IPS DF 4.7 (cell line): ENCODE data around the gene XAGE3.
"Not testable (repeated sequence)": the region's sequence is repeated elsewhere in the genome, so short reads cannot be mapped to it uniquely, and the experiment has no call there.

Source experiments
- DNase-seq: peaks from one replicate; pipeline ENCODE4 v3.0.0-alpha.2; 2013; ENCODE audit warnings: low spot score; ENCODE audit errors: extremely low read depth

XAGE3 gene

DNA sequence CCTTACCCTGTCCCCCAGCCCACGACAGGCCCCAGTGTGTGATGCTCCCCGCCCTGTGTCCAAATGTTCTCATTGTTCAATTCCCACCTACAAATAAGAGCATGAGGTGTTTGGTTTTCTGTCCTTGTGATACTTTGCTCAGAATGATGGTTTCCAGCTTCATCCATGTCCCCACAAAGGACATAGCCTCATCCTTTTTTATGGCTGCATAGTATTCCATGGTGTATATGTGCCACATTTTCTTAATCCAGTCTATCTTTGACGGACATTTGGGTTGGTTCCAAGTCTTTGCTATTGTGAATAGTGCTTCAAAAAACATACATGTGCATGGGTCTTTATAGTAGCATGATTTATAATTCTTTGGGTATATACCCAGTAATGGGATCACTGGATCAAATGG is 24.3 kb downstream of the XAGE3 start:
- DNase-seq = not testable (repeated sequence)

DNA sequence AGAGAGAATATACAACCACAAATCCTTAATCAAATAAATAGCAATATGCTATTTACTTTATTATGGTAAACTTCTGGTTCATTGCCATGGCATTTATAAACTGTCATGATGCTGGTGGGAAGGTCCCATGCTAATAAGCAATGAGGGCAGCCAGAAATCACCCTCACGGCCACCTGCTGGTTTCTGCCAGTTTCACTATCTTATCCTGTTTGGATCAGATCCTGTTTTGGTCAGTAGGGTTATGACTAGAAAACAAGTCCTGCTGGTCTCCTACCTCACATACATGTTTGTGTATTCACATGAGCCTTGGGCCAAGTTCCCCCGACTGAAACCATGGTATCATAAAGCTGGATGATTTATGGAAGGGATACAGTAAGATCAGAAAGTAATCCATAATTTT is 28.7 kb downstream of the XAGE3 start:
- no peak for DNase-seq

DNA sequence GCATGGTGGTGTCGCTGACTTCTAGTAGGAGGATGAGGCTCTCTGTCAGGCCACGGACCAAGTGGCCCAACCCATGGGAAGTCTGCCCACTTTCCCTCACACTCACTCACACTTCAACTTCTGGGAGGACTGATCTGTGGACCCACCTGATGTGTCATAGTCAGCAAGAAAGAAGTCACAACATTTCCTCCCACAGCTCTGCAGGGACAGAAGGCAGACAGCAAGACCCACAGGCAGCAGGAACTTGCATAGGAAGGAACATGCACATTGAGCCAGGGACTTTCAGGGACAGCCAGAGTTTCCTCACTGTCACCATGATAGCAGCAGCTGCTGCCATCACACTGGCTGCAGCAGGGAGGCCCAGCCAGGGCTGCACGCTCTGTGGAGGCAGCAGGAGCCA is 37.3 kb downstream of the XAGE3 start:
- DNase-seq = no peak

DNA sequence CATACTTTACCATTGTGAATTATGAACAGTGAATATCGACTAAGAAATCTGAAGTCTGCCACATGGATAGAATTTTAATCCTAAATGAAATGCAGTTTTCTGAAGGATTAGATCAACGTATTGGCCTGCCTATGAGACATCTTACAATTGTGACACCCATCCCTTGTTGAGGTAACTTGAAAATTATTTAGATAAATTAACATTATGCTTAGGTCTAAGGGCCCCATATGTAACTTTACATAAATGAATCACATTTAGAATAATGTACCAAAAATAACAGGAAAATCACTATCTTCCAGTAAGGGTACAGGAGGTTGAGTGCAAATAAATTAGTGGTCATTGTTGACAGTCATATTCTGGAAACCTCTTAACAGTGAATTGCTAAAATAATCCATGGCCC is 43.3 kb downstream of the XAGE3 start:
- no peak for DNase-seq

DNA sequence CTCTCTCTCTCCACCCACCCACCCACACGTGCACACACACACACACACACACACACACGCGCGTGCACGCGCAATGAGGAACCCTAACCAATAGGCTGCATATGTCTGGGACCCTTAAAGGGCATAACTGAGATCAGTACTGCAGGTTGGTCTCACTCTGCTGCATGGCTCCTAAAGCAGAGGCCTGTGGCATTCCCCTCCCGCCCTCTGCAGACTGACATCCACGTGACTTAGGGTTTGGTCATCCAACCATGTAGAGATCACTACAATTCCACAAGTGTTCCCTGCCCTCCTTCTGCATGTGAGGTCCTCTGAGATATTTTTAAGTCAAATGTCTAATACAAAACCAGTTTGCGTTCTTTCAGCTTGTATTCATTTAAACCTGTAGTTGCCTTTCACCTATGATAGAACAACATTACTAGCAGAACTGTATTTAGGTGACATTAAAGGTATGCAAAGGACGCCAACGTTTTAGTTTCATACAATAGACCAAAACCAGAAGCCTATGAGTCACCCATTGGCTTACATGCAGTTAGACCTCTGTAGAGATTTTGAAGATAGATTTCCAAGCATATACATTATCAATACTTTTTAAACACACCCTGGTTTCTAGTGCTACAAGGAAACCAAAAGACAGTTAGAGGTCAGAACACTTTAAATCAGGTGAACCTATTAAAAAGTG is 46.7 kb downstream of the XAGE3 start:
- no peak for DNase-seq

DNA sequence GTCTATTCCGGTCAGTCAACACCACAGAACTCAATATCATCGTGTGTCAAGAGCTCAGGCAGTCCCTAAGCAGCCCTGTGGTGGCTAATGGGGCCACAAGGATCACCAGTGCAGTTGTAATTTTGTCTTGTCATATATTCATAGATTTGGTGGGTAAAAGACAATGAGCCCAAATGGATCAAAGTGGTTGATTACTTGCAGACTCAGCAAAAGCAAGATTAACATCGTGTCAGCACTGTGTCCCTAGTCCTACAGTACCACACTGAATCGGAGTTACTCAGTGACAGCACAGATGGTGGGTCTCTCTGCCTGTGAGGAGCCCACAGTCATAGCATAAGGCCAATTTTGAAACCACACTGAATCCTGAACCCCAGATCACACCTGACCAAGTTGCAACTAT is 48.1 kb downstream of the XAGE3 start:
- DNase-seq = no peak
